Gastroesophageal sphincter (tissue), 3 donors: ENCODE data around the gene NAP1L1.

Source experiments
- CTCF ChIP-seq, 4 experiments: fragments of 200-600 bp in 2 of 4; fragments of 450-650 bp in 2 of 4; sonication (generic) in 1 of 4; IDR thresholded peaks; one replicate each; pipeline ENCODE4 v1.5.1; 2017 to 2019; ENCODE audit warnings: antibody characterized with exemption in 4 of 4, mild to moderate bottlenecking in 2 of 4, moderate library complexity in 2 of 4
- POLR2A ChIP-seq, 2 donors: fragments of 450-650 bp; IDR thresholded peaks; one replicate each; pipeline ENCODE4 v1.6.1; 2017; ENCODE audit warnings: antibody characterized with exemption in 2 of 2, mild to moderate bottlenecking in 2 of 2, moderate library complexity in 1 of 2

DNA sequence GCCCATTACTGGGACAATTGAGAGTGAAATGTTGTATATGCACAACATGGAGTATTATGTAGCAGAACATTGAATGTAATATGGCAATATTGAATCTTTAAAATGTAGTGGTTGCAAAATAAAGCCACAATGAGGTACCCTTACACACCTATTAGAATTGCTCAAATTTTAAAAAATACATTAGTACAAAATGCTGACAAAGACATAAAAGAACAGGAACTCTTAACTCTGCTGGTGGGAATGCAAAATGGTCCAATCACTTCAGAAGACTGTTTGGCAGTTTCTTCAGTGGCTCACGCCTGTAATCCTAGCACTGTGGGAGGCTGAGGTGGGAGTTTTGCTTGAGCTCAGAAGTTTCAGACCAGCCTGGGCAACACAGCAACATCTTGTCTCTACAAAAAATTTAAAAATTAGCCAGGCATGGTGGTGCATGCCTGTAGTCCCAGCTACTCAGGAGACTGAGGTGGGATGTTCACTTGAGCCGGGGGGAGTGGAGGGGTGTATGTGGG, 6.8 kb upstream of the NAP1L1 start:
- TF ChIP-seq CTCF (IDR thresholded peaks at IDR 0.05): no peak
- no peak for TF ChIP-seq POLR2A (IDR thresholded peaks at IDR 0.05)
